ENCODE results near the gene RAP1GAP2.
"Not testable (repeated sequence)": the region's sequence is repeated elsewhere in the genome, so short reads cannot be mapped to it uniquely, and the experiment has no call there.

Gene RAP1GAP2

GRCh38 chr17:3029213-3029913, 233.1 kb downstream of the RAP1GAP2 start:
- no peak for DNase-seq

- no peak for DNase-seq
These were observed 233.9 kb downstream of the RAP1GAP2 start for GRCh38 chr17:3030096-3030495.

GRCh38 chr17:3030852-3031470, 234.7 kb downstream of the RAP1GAP2 start:
- DNase-seq: not testable (repeated sequence)

GRCh38 chr17:3032258-3033247, 236.3 kb downstream of the RAP1GAP2 start:
- no peak for DNase-seq

- DNase-seq: no peak
These were observed 237.0 kb downstream of the RAP1GAP2 start for GRCh38 chr17:3033248-3033640.

GRCh38 chr17:3033741-3034577, 237.7 kb downstream of the RAP1GAP2 start:
- no peak for DNase-seq

GRCh38 chr17:3034578-3034920, 238.3 kb downstream of the RAP1GAP2 start:
- DNase-seq: no peak

- no peak for DNase-seq
These were observed 239.2 kb downstream of the RAP1GAP2 start for GRCh38 chr17:3035256-3035967.

GRCh38 chr17:3035968-3036280, 239.7 kb downstream of the RAP1GAP2 start:
- no peak for DNase-seq

- DNase-seq: no peak
These were observed 240.6 kb downstream of the RAP1GAP2 start for GRCh38 chr17:3036800-3037199.

GRCh38 chr17:3037259-3037658, 241.0 kb downstream of the RAP1GAP2 start:
- no peak for DNase-seq

GRCh38 chr17:3038941-3039340, 242.7 kb downstream of the RAP1GAP2 start:
- DNase-seq: no peak

- no peak for DNase-seq
These were observed 243.5 kb downstream of the RAP1GAP2 start for GRCh38 chr17:3039736-3040135.

GRCh38 chr17:3040882-3041281, 244.6 kb downstream of the RAP1GAP2 start:
- DNase-seq: no peak

- no peak for DNase-seq
These were observed 247.6 kb downstream of the RAP1GAP2 start for GRCh38 chr17:3043737-3044365.

- DNase-seq: no peak
These were observed 250.5 kb downstream of the RAP1GAP2 start for GRCh38 chr17:3046753-3047152.

- peak; percentile 97 for DNase-seq
These were observed 252.7 kb downstream of the RAP1GAP2 start for GRCh38 chr17:3048727-3049471.

- DNase-seq: no peak
These were observed 253.6 kb downstream of the RAP1GAP2 start for GRCh38 chr17:3049705-3050295.

GRCh38 chr17:3054868-3055267, 258.6 kb downstream of the RAP1GAP2 start:
- DNase-seq: not testable (repeated sequence)

GRCh38 chr17:3062824-3063377, 266.7 kb downstream of the RAP1GAP2 start:
- not testable (repeated sequence) for DNase-seq
